ENCODE measurements around the gene RNF13.

Gene RNF13

GRCh38 chr3:149812606-149813366 lies at the start of gene RNF13:
Gene RNF13, plus strand, starts transcription at chr3:149813215. Its CDS starts 32,812 bp downstream, at chr3:149846027.
- Histone ChIP-seq H3K36me3 (ENCODE audit: control insufficient read depth, insufficient read depth, low read length) (no peaks in the 10 kb centered on the region), H3K9ac (ENCODE audit: low read depth, low read length) (peak within 1 kb of the TSS; percentile 82), H3K9me3 (ENCODE audit: control insufficient read depth, insufficient read depth, low read length) (no peaks in the 10 kb centered on the region), H3K27ac (ENCODE audit: low read depth, low read length) (peak within 1 kb of the TSS; percentile 96), H3K27me3 (ENCODE audit: control insufficient read depth, insufficient read depth, low read length) (no peaks in the 10 kb centered on the region), H3K4me1 (ENCODE audit: control insufficient read depth, insufficient read depth, low read length) (peaks cover 22% of the 10 kb centered on the region), H3K4me3 (ENCODE audit: low read depth, low read length) (peak within 1 kb of the TSS; percentile 83)

GRCh38 chr3:149763565-149764195 lies 49.3 kb upstream of the RNF13 start:
- H3K9ac ChIP-seq (ENCODE audit: low read depth, low read length) = no peak overlapping the region

GRCh38 chr3:149764302-149764701 lies 48.7 kb upstream of the RNF13 start:
- Histone ChIP-seq H3K36me3 (ENCODE audit: control insufficient read depth, insufficient read depth, low read length) (no peaks in the 10 kb centered on the region), H3K9me3 (ENCODE audit: control insufficient read depth, insufficient read depth, low read length) (no peaks in the 10 kb centered on the region), H3K4me3 (ENCODE audit: low read depth, low read length) (no peak overlapping the region), H3K9ac (ENCODE audit: low read depth, low read length) (no peak overlapping the region), H3K27ac (ENCODE audit: low read depth, low read length) (no peak overlapping the region), H3K4me1 (ENCODE audit: control insufficient read depth, insufficient read depth, low read length) (no peaks in the 10 kb centered on the region), H3K27me3 (ENCODE audit: control insufficient read depth, insufficient read depth, low read length) (no peaks in the 10 kb centered on the region)

More at GRCh38 chr3:149763565-149764195, 49.3 kb upstream of the RNF13 start:
- Histone ChIP-seq H3K36me3 (ENCODE audit: control insufficient read depth, insufficient read depth, low read length) (no peaks in the 10 kb centered on the region), H3K4me3 (ENCODE audit: low read depth, low read length) (no peak overlapping the region), H3K27ac (ENCODE audit: low read depth, low read length) (no peak overlapping the region), H3K4me1 (ENCODE audit: control insufficient read depth, insufficient read depth, low read length) (no peaks in the 10 kb centered on the region), H3K9me3 (ENCODE audit: control insufficient read depth, insufficient read depth, low read length) (no peaks in the 10 kb centered on the region), H3K27me3 (ENCODE audit: control insufficient read depth, insufficient read depth, low read length) (no peaks in the 10 kb centered on the region)

GRCh38 chr3:149765762-149766334 lies 47.2 kb upstream of the RNF13 start:
- no peaks in the 10 kb centered on the region for H3K9me3 ChIP-seq (ENCODE audit: control insufficient read depth, insufficient read depth, low read length)
- no peaks in the 10 kb centered on the region for H3K27me3 ChIP-seq (ENCODE audit: control insufficient read depth, insufficient read depth, low read length)
- no peaks in the 10 kb centered on the region for H3K4me1 ChIP-seq (ENCODE audit: control insufficient read depth, insufficient read depth, low read length)
- no peak overlapping the region for H3K9ac ChIP-seq (ENCODE audit: low read depth, low read length)
- no peaks in the 10 kb centered on the region for H3K36me3 ChIP-seq (ENCODE audit: control insufficient read depth, insufficient read depth, low read length)
- no peak overlapping the region for H3K4me3 ChIP-seq (ENCODE audit: low read depth, low read length)
- H3K27ac ChIP-seq (ENCODE audit: low read depth, low read length) = no peak overlapping the region

- H3K4me3 ChIP-seq (ENCODE audit: low read depth, low read length) = no peak overlapping the region
- no peaks in the 10 kb centered on the region for H3K9me3 ChIP-seq (ENCODE audit: control insufficient read depth, insufficient read depth, low read length)
- H3K27ac ChIP-seq (ENCODE audit: low read depth, low read length) = no peak overlapping the region
- H3K4me1 ChIP-seq (ENCODE audit: control insufficient read depth, insufficient read depth, low read length) = peaks cover 3% of the 10 kb centered on the region; the same call in 1 of the 2 replicates
- H3K27me3 ChIP-seq (ENCODE audit: control insufficient read depth, insufficient read depth, low read length) = no peaks in the 10 kb centered on the region
- H3K9ac ChIP-seq (ENCODE audit: low read depth, low read length) = no peak overlapping the region
- no peaks in the 10 kb centered on the region for H3K36me3 ChIP-seq (ENCODE audit: control insufficient read depth, insufficient read depth, low read length)
These were observed 45.3 kb upstream of the RNF13 start for GRCh38 chr3:149767720-149768119.

- Histone ChIP-seq H3K27me3 (ENCODE audit: control insufficient read depth, insufficient read depth, low read length) (no peaks in the 10 kb centered on the region), H3K9ac (ENCODE audit: low read depth, low read length) (no peak overlapping the region), H3K9me3 (ENCODE audit: control insufficient read depth, insufficient read depth, low read length) (no peaks in the 10 kb centered on the region), H3K4me1 (ENCODE audit: control insufficient read depth, insufficient read depth, low read length) (peaks cover 10% of the 10 kb centered on the region), H3K27ac (ENCODE audit: low read depth, low read length) (no peak overlapping the region), H3K36me3 (ENCODE audit: control insufficient read depth, insufficient read depth, low read length) (no peaks in the 10 kb centered on the region), H3K4me3 (ENCODE audit: low read depth, low read length) (no peak overlapping the region)
These were observed 44.3 kb upstream of the RNF13 start for GRCh38 chr3:149768704-149769103.

- no peaks in the 10 kb centered on the region for H3K36me3 ChIP-seq (ENCODE audit: control insufficient read depth, insufficient read depth, low read length)
- no peak overlapping the region for H3K9ac ChIP-seq (ENCODE audit: low read depth, low read length)
- no peak overlapping the region for H3K4me3 ChIP-seq (ENCODE audit: low read depth, low read length)
- H3K27ac ChIP-seq (ENCODE audit: low read depth, low read length) = no peak overlapping the region
- H3K4me1 ChIP-seq (ENCODE audit: control insufficient read depth, insufficient read depth, low read length) = peaks cover 10% of the 10 kb centered on the region
- H3K27me3 ChIP-seq (ENCODE audit: control insufficient read depth, insufficient read depth, low read length) = no peaks in the 10 kb centered on the region
- H3K9me3 ChIP-seq (ENCODE audit: control insufficient read depth, insufficient read depth, low read length) = no peaks in the 10 kb centered on the region
These were observed 42.8 kb upstream of the RNF13 start for GRCh38 chr3:149770246-149770645.

GRCh38 chr3:149771652-149772271 lies 41.3 kb upstream of the RNF13 start:
- no peaks in the 10 kb centered on the region for H3K27me3 ChIP-seq (ENCODE audit: control insufficient read depth, insufficient read depth, low read length)
- H3K27ac ChIP-seq (ENCODE audit: low read depth, low read length) = no peak overlapping the region
- H3K4me3 ChIP-seq (ENCODE audit: low read depth, low read length) = no peak overlapping the region
- no peaks in the 10 kb centered on the region for H3K36me3 ChIP-seq (ENCODE audit: control insufficient read depth, insufficient read depth, low read length)
- peaks cover 10% of the 10 kb centered on the region for H3K4me1 ChIP-seq (ENCODE audit: control insufficient read depth, insufficient read depth, low read length)
- H3K9ac ChIP-seq (ENCODE audit: low read depth, low read length) = no peak overlapping the region
- no peaks in the 10 kb centered on the region for H3K9me3 ChIP-seq (ENCODE audit: control insufficient read depth, insufficient read depth, low read length)

GRCh38 chr3:149772861-149773260 lies 40.2 kb upstream of the RNF13 start:
- Histone ChIP-seq H3K9me3 (ENCODE audit: control insufficient read depth, insufficient read depth, low read length) (no peaks in the 10 kb centered on the region), H3K4me3 (ENCODE audit: low read depth, low read length) (0 out of 2 replicates have a peak overlapping the region, but pooled peaks have one; percentile 2), H3K27me3 (ENCODE audit: control insufficient read depth, insufficient read depth, low read length) (no peaks in the 10 kb centered on the region), H3K9ac (ENCODE audit: low read depth, low read length) (no peak overlapping the region), H3K4me1 (ENCODE audit: control insufficient read depth, insufficient read depth, low read length) (peaks cover 10% of the 10 kb centered on the region), H3K36me3 (ENCODE audit: control insufficient read depth, insufficient read depth, low read length) (no peaks in the 10 kb centered on the region), H3K27ac (ENCODE audit: low read depth, low read length) (no peak overlapping the region)

- H3K27ac ChIP-seq (ENCODE audit: low read depth, low read length) = no peak overlapping the region
- no peak overlapping the region for H3K9ac ChIP-seq (ENCODE audit: low read depth, low read length)
- no peaks in the 10 kb centered on the region for H3K27me3 ChIP-seq (ENCODE audit: control insufficient read depth, insufficient read depth, low read length)
- no peak overlapping the region for H3K4me3 ChIP-seq (ENCODE audit: low read depth, low read length)
- no peaks in the 10 kb centered on the region for H3K9me3 ChIP-seq (ENCODE audit: control insufficient read depth, insufficient read depth, low read length)
- peaks cover 10% of the 10 kb centered on the region for H3K4me1 ChIP-seq (ENCODE audit: control insufficient read depth, insufficient read depth, low read length)
- H3K36me3 ChIP-seq (ENCODE audit: control insufficient read depth, insufficient read depth, low read length) = no peaks in the 10 kb centered on the region
These were observed 36.8 kb upstream of the RNF13 start for GRCh38 chr3:149776170-149776569.
